IMR-90 (cell line): ENCODE measurements around the gene DAPK1. TPM values are rescaled to one million over a fixed set of nuclear protein-coding genes. Genes with fewer than 3 reads are reported as not detected.

Experiments
- ATAC-seq: fragments of 200-7000 bp; cut with Tn5 transposase; 2 replicates; pipeline ENCODE4 v1.9.1; 2020; ENCODE audit warnings: low read depth, mild to moderate bottlenecking, moderate library complexity
- BruUV-seq: library from RNA; stranded (reverse); fragments of 400-500 nt; replicated peaks from 2 replicates; lab custom pipeline; 2021; lab: Mats Ljungman, UMichigan
- CTCF ChIA-PET: fragments of 300-600 bp; formaldehyde crosslinking; extraction: SDS; loops from one replicate; lab custom pipeline; 2021; ENCODE audit warnings: antibody characterized with exemption; lab: Yijun Ruan, JAX
- POLR2A ChIA-PET: fragments of 300-600 bp; sonication (Branson Sonifier 250); formaldehyde crosslinking; loops from one replicate; lab custom pipeline; 2022; ENCODE audit warnings: antibody characterized with exemption; ENCODE audit not compliant: unreplicated experiment; lab: Charles Lee
- DNase-seq: peaks from one replicate; pipeline ENCODE4 v3.0.0; 2013
- H2AFZ ChIP-seq: replicated peaks from 2 replicates; pipeline ENCODE3; 2013; ENCODE audit warnings: low read length, mild to moderate bottlenecking; ENCODE audit not compliant: poor library complexity
- H2AK5ac ChIP-seq: 2 replicates; pipeline ENCODE4 v1.6.1; 2013; ENCODE audit warnings: low read depth, low read length, inconsistent platforms
- H2AK9ac ChIP-seq: replicated peaks from 2 replicates; pipeline ENCODE3; 2013; ENCODE audit warnings: mild to moderate bottlenecking, low read depth, low read length, moderate library complexity; ENCODE audit not compliant: poor library complexity
- H2BK120ac ChIP-seq: 2 replicates; pipeline ENCODE4 v1.6.1; 2013; ENCODE audit warnings: low read depth, low read length, inconsistent platforms
- H2BK15ac ChIP-seq: 3 replicates; pipeline ENCODE4 v1.6.1; 2013; ENCODE audit warnings: low read depth, low read length, inconsistent platforms
- H2BK20ac ChIP-seq: 2 replicates; pipeline ENCODE4 v1.6.1; 2013; ENCODE audit warnings: low read depth, mild to moderate bottlenecking, inconsistent platforms, low read length, moderate library complexity
- H2BK5ac ChIP-seq: 2 replicates; pipeline ENCODE4 v1.6.1; 2013; ENCODE audit warnings: mild to moderate bottlenecking, low read depth, low read length, inconsistent platforms; ENCODE audit not compliant: poor library complexity, severe bottlenecking
- H3K14ac ChIP-seq: replicated peaks from 2 replicates; pipeline ENCODE4 v1.6.1; 2013; ENCODE audit warnings: low read depth, low read length, inconsistent platforms
- H3K18ac ChIP-seq: 2 replicates; pipeline ENCODE4 v1.6.1; 2013; ENCODE audit warnings: low read depth, low read length, control low read depth
- H3K23ac ChIP-seq: 2 replicates; pipeline ENCODE4 v1.6.1; 2013; ENCODE audit warnings: low read depth, low read length, inconsistent platforms
- H3K27ac ChIP-seq: 2 replicates; pipeline ENCODE4 v1.5.1; 2013; ENCODE audit warnings: mild to moderate bottlenecking, control low read depth, low read length; ENCODE audit not compliant: insufficient read depth
- H3K27me3 ChIP-seq: 2 replicates; pipeline ENCODE4 v1.6.1; 2013; ENCODE audit warnings: low read length; ENCODE audit not compliant: control insufficient read depth, insufficient read depth
- H3K36me3 ChIP-seq: 2 replicates; pipeline ENCODE4 v1.6.1; 2013; ENCODE audit warnings: low read length, mixed read lengths; ENCODE audit not compliant: control insufficient read depth, insufficient read depth
- H3K4ac ChIP-seq: 2 replicates; pipeline ENCODE4 v1.6.1; 2013; ENCODE audit warnings: low read depth, low read length, inconsistent platforms
- H3K4me1 ChIP-seq: 2 replicates; pipeline ENCODE4 v1.6.1; 2013; ENCODE audit warnings: low read length, mixed read lengths; ENCODE audit not compliant: control insufficient read depth, insufficient read depth
- H3K4me2 ChIP-seq: 2 replicates; pipeline ENCODE4 v1.6.1; 2013; ENCODE audit warnings: low read depth, mild to moderate bottlenecking, control low read depth, low read length, moderate library complexity
- H3K4me3 ChIP-seq: 2 replicates; pipeline ENCODE4 v1.5.1; 2013; ENCODE audit warnings: low read depth, mild to moderate bottlenecking, control low read depth, low read length, moderate library complexity; ENCODE audit not compliant: insufficient read depth
- H3K56ac ChIP-seq: 2 replicates; pipeline ENCODE4 v1.6.1; 2013; ENCODE audit warnings: low read length, inconsistent platforms; ENCODE audit not compliant: insufficient read depth; ENCODE audit errors: extremely low read depth
- H3K79me1 ChIP-seq, 2 experiments: 2 replicates each; pipeline ENCODE4 v1.6.1; 2013; ENCODE audit warnings: low read length in 2 of 2, inconsistent platforms in 1 of 2, low read depth in 1 of 2
- H3K9ac ChIP-seq: 2 replicates; pipeline ENCODE4 v1.6.1; 2013; ENCODE audit warnings: low read depth, low read length, control low read depth
- H3K9me1 ChIP-seq: 2 replicates; pipeline ENCODE4 v1.6.1; 2013; ENCODE audit warnings: low read length, inconsistent platforms; ENCODE audit not compliant: insufficient read depth
- H3K9me3 ChIP-seq: 2 replicates; pipeline ENCODE4 v1.6.1; 2013; ENCODE audit warnings: low read length; ENCODE audit not compliant: control insufficient read depth, insufficient read depth
- H4K20me1 ChIP-seq: 2 replicates; pipeline ENCODE4 v1.6.1; 2013; ENCODE audit warnings: low read length, inconsistent platforms; ENCODE audit not compliant: insufficient read depth
- H4K5ac ChIP-seq: 2 replicates; pipeline ENCODE4 v1.6.1; 2013; ENCODE audit warnings: mild to moderate bottlenecking, low read depth, low read length, control low read depth
- H4K8ac ChIP-seq, 2 experiments: 2 replicates each; pipeline ENCODE4 v1.6.1; 2013; ENCODE audit warnings: low read depth in 2 of 2, low read length in 2 of 2, control low read depth in 1 of 2, inconsistent platforms in 1 of 2
- H4K91ac ChIP-seq: 2 replicates; pipeline ENCODE4 v1.6.1; 2013; ENCODE audit warnings: low read depth, low read length, inconsistent platforms; ENCODE audit not compliant: insufficient read depth
- BHLHE40 ChIP-seq: fragments of 150-350 bp; IDR thresholded peaks from 2 replicates; pipeline ENCODE4 v1.6.1; 2016; ENCODE audit warnings: mild to moderate bottlenecking, low read depth, low read length
- CHD1 ChIP-seq: IDR thresholded peaks from 2 replicates; pipeline ENCODE4 v1.6.1; 2012; ENCODE audit warnings: low read depth, low read length, improper control_type of control experiment
- FOS ChIP-seq: fragments of 150-350 bp; IDR thresholded peaks from 2 replicates; pipeline ENCODE4 v1.6.1; 2016; ENCODE audit warnings: low read depth, low read length
- MAFK ChIP-seq: IDR thresholded peaks from 2 replicates; pipeline ENCODE4 v1.6.1; 2012; ENCODE audit warnings: low read depth, low read length, improper control_type of control experiment
- MAZ ChIP-seq: IDR thresholded peaks from 2 replicates; pipeline ENCODE4 v1.6.1; 2012; ENCODE audit warnings: low read depth, mild to moderate bottlenecking, low read length, improper control_type of control experiment, moderate library complexity, borderline replicate concordance
- MXI1 ChIP-seq: IDR thresholded peaks from 2 replicates; pipeline ENCODE4 v1.6.1; 2012; ENCODE audit warnings: low read depth, mild to moderate bottlenecking, low read length, moderate library complexity, borderline replicate concordance
- NFE2L2 ChIP-seq: fragments of 150-350 bp; IDR thresholded peaks from 2 replicates; pipeline ENCODE4 v1.6.1; 2016; ENCODE audit warnings: low read depth, mild to moderate bottlenecking, low read length
- POLR2A ChIP-seq: IDR thresholded peaks from 2 replicates; pipeline ENCODE4 v1.6.1; 2012; ENCODE audit warnings: mild to moderate bottlenecking, low read depth, low read length
- RAD21 ChIP-seq: IDR thresholded peaks from 2 replicates; pipeline ENCODE4 v1.6.1; 2012; ENCODE audit warnings: low read length, improper control_type of control experiment
- RCOR1 ChIP-seq: IDR thresholded peaks from 2 replicates; pipeline ENCODE4 v1.6.1; 2012; ENCODE audit warnings: mild to moderate bottlenecking, low read length, improper control_type of control experiment; ENCODE audit not compliant: insufficient replicate concordance
- SMC3 ChIP-seq: fragments of 150-350 bp; IDR thresholded peaks from 2 replicates; pipeline ENCODE4 v1.6.1; 2016; ENCODE audit warnings: low read depth, mild to moderate bottlenecking, antibody characterized with exemption, low read length, moderate library complexity
- USF2 ChIP-seq: fragments of 150-350 bp; IDR thresholded peaks from 2 replicates; pipeline ENCODE4 v1.6.1; 2017; ENCODE audit warnings: mild to moderate bottlenecking, antibody characterized with exemption, low read length, low read depth
- WGBS, 2 experiments: methylation state at CpG; one replicate each; pipeline versions ENCODE4 v1.1.5 to v1.1.7; 2013; ENCODE audit warnings: missing lambda C conversion rate in 2 of 2; ENCODE audit not compliant: insufficient read length in 1 of 2; ENCODE audit errors: extremely low coverage in 2 of 2; 5-methylcytosine and 5-hydroxymethylcytosine counted together
- dilution Hi-C: fragments of 300-500 bp; cut with HindIII; formaldehyde crosslinking; loops from one replicate; pipeline ENCODE4 v1.14.3; 2018; ENCODE audit warnings: low sequenced_read_pairs; ENCODE audit not compliant: unreplicated experiment
- in situ Hi-C: fragments of 300-500 bp; cut with MboI; formaldehyde crosslinking; loops from 3 replicates; pipeline ENCODE4 v1.14.3; 2019; ENCODE audit warnings: low sequenced_read_pairs, inconsistent platforms, mixed read lengths
- intact Hi-C: fragments of 100-400 bp; cut with micrococcal nuclease; formaldehyde crosslinking; loops from 2 replicates; pipeline ENCODE4 v1.10.0; 2022
- polyA plus RNA-seq, 3 experiments: library from polyadenylated mRNA; depleted of rRNA; stranded (reverse); fragments of >200 nt; gene quantifications; 2 replicates each; pipeline ENCODE4 v1.2.3, GENCODE V29; 2012; ENCODE audit warnings: low replicate concordance in 1 of 3
- total RNA-seq: library from RNA; depleted of rRNA; stranded (reverse); fragments of >200 nt; gene quantifications from 2 replicates; pipeline ENCODE4 v1.2.3, GENCODE V29; 2012
- TF ChIP-seq, protein P1 (sequence below): conservative IDR thresholded peaks from 2 replicates; pipeline ENCODE4 v1.5.1; 2012; ENCODE audit warnings: mild to moderate bottlenecking, low read depth, low read length, improper control_type of control experiment
- TF ChIP-seq, protein P2 (sequence below): fragments of 150-350 bp; IDR thresholded peaks from 2 replicates; pipeline ENCODE4 v1.6.1; 2016; ENCODE audit warnings: low read depth, mild to moderate bottlenecking, low read length, moderate library complexity, borderline replicate concordance

Gene DAPK1
- total and polyA plus RNA-seq, 2 of the 4 experiments (the other 2 are of a cell fraction), result under 0.01 to 0.03 TPM

DNA sequence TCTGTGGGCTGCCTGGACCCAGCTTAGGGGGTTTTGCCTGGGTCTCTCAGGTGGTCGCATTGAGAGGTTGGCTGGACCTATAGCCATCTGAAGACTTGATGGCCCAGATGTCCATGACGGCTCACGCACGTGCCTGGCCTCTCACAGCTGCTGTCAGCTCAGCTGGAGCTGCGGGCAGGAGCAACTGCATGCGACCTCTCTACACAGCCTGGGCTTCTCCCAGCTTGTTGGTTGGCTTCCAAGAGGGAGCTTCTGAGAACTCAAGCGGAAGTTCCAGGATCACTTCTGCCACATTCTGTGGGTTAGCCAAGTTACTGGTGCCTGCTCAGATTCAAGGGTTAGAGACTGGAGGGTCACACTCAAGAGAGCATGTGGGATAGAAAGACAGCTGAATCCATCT is 99.2 kb downstream of the DAPK1 start:
- DNase-seq (no peak), ATAC-seq (no peak)
- H3K4ac ChIP-seq, result no peak overlapping the region; the same call in 1 of the 2 replicates
- H3K14ac ChIP-seq, result no peak overlapping the region
- 0 out of 2 replicates have a peak, but pooled peaks cover 4% of the 10 kb centered on the region for H3K9me1 ChIP-seq
- no peaks in the 10 kb centered on the region for H4K20me1 ChIP-seq
- H3K9ac ChIP-seq, result no peak overlapping the region
- H2AFZ ChIP-seq, result no peak overlapping the region
- no peak overlapping the region for H3K56ac ChIP-seq
- H3K79me1 ChIP-seq, result no peaks in the 10 kb centered on the region
- no peak overlapping the region for H3K23ac ChIP-seq
- H2AK9ac ChIP-seq, result no peak overlapping the region
- no peak overlapping the region for H4K8ac ChIP-seq
- H2AK5ac ChIP-seq, result no peak overlapping the region
- no peak overlapping the region for H2BK20ac ChIP-seq
- H2BK120ac ChIP-seq, result no peak overlapping the region
- TF ChIP-seq CHD1 (no peak), NFE2L2 (no peak), FOS (no peak), MAZ (no peak), RAD21 (no peak), RCOR1 (no peak), USF2 (no peak), POLR2A (no peak), MXI1 (no peak), SMC3 (no peak), BHLHE40 (no peak), MAFK (no peak)
- TF ChIP-seq, protein P1, sequence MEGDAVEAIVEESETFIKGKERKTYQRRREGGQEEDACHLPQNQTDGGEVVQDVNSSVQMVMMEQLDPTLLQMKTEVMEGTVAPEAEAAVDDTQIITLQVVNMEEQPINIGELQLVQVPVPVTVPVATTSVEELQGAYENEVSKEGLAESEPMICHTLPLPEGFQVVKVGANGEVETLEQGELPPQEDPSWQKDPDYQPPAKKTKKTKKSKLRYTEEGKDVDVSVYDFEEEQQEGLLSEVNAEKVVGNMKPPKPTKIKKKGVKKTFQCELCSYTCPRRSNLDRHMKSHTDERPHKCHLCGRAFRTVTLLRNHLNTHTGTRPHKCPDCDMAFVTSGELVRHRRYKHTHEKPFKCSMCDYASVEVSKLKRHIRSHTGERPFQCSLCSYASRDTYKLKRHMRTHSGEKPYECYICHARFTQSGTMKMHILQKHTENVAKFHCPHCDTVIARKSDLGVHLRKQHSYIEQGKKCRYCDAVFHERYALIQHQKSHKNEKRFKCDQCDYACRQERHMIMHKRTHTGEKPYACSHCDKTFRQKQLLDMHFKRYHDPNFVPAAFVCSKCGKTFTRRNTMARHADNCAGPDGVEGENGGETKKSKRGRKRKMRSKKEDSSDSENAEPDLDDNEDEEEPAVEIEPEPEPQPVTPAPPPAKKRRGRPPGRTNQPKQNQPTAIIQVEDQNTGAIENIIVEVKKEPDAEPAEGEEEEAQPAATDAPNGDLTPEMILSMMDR, result no peak
- TF ChIP-seq, protein P2, sequence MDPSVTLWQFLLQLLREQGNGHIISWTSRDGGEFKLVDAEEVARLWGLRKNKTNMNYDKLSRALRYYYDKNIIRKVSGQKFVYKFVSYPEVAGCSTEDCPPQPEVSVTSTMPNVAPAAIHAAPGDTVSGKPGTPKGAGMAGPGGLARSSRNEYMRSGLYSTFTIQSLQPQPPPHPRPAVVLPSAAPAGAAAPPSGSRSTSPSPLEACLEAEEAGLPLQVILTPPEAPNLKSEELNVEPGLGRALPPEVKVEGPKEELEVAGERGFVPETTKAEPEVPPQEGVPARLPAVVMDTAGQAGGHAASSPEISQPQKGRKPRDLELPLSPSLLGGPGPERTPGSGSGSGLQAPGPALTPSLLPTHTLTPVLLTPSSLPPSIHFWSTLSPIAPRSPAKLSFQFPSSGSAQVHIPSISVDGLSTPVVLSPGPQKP, result no peak
- POLR2A ChIA-PET, result no interaction called here
- 67% methylated on average over 1 of the region's 7 CpGs; no CpG with 5 or more reads in 1 of the 2 experiments for WGBS, 2 experiments
- dilution Hi-C loops, result no loop called here
- in situ Hi-C loops, result no loop called here
- H4K91ac ChIP-seq, result no peak overlapping the region
- peaks cover 17% of the 10 kb centered on the region for H3K4me1 ChIP-seq
- H3K27ac ChIP-seq, result no peak overlapping the region
- no peaks in the 10 kb centered on the region for H3K36me3 ChIP-seq
- no peak overlapping the region for H2BK5ac ChIP-seq
- no peak overlapping the region for H2BK15ac ChIP-seq
- no TSS peak for BruUV-seq
- no peaks in the 10 kb centered on the region; the same call in 1 of the 2 replicates for H3K27me3 ChIP-seq
- H3K4me2 ChIP-seq, result no peak overlapping the region
- intact Hi-C loops, result no loop called here
- H3K18ac ChIP-seq, result no peak overlapping the region
- CTCF ChIA-PET, result no interaction called here
- H3K9me3 ChIP-seq, result no peaks in the 10 kb centered on the region
- no peak overlapping the region for H3K4me3 ChIP-seq
- no peak overlapping the region for H4K5ac ChIP-seq
